Natural killer cell (primary cell): Measurements from ENCODE around the gene SH2D7. TPM values are rescaled to one million over a fixed set of nuclear protein-coding genes. Genes with fewer than 3 reads are reported as not detected.

Experiments
- ATAC-seq, 3 donors: fragments of 150-1000 bp in 2 of 3; fragments of 200-7000 bp in 1 of 3; cut with Tn5 transposase; 1 replicate in 1 of 3; 2 replicates in 2 of 3; pipeline ENCODE4 v1.10.0; 2021; ENCODE audit warnings: mild to moderate bottlenecking in 2 of 3, moderate library complexity in 2 of 3
- DNase-seq, 2 donors: peaks; one replicate each; pipeline versions ENCODE4 v3.0.0 to v3.0.0-alpha.2; 2013 to 2021; ENCODE audit warnings: mixed read lengths in 1 of 2
- H3K27ac ChIP-seq: one replicate; pipeline ENCODE4 v1.5.1; 2013; ENCODE audit warnings: mild to moderate bottlenecking, low read length
- H3K27me3 ChIP-seq: one replicate; pipeline ENCODE4 v1.6.1; 2013; ENCODE audit warnings: low read length; ENCODE audit not compliant: control insufficient read depth, insufficient read depth
- H3K36me3 ChIP-seq: one replicate; pipeline ENCODE4 v1.6.1; 2013; ENCODE audit warnings: low read length; ENCODE audit not compliant: control insufficient read depth, insufficient read depth
- H3K4me1 ChIP-seq: one replicate; pipeline ENCODE4 v1.6.1; 2013; ENCODE audit warnings: low read length; ENCODE audit not compliant: control insufficient read depth, insufficient read depth
- H3K4me3 ChIP-seq: one replicate; pipeline ENCODE4 v1.5.1; 2013; ENCODE audit warnings: low read length
- H3K9me3 ChIP-seq: one replicate; pipeline ENCODE4 v1.6.1; 2013; ENCODE audit warnings: low read length; ENCODE audit not compliant: control insufficient read depth, insufficient read depth
- H3K27ac Mint-ChIP-seq, 2 donors: one replicate each; pipeline ENCODE4 v1.8.0; 2022; ENCODE audit warnings: mild to moderate bottlenecking in 2 of 2, mixed read lengths in 2 of 2, moderate library complexity in 1 of 2
- H3K27me3 Mint-ChIP-seq, 2 donors: one replicate each; pipeline ENCODE4 v1.8.0; 2022; ENCODE audit warnings: low read depth in 2 of 2, mixed read lengths in 2 of 2
- H3K36me3 Mint-ChIP-seq: one replicate; pipeline ENCODE4 v1.8.0; 2022; ENCODE audit warnings: mixed read lengths
- H3K4me1 Mint-ChIP-seq, 2 donors: one replicate each; pipeline ENCODE4 v1.8.0; 2022; ENCODE audit warnings: mixed read lengths in 2 of 2
- H3K4me3 Mint-ChIP-seq: one replicate; pipeline ENCODE4 v1.8.0; 2022; ENCODE audit warnings: mild to moderate bottlenecking, moderate library complexity, mixed read lengths
- H3K9me3 Mint-ChIP-seq, 2 donors: one replicate each; pipeline ENCODE4 v1.8.0; 2022; ENCODE audit warnings: mixed read lengths in 2 of 2
- CTCF ChIP-seq: fragments of 200-600 bp; IDR thresholded peaks from one replicate; pipeline ENCODE4 v1.8.0; 2022; ENCODE audit warnings: antibody characterized with exemption
- WGBS: methylation state at CpG from one replicate; pipeline ENCODE4 v1.1.7; 2013; ENCODE audit warnings: missing lambda C conversion rate; ENCODE audit not compliant: insufficient coverage; 5-methylcytosine and 5-hydroxymethylcytosine counted together
- intact Hi-C: fragments of 100-400 bp; cut with micrococcal nuclease; formaldehyde crosslinking; loops from one replicate; pipeline ENCODE4 v1.14.2; 2022
- total RNA-seq, 4 donors: library from RNA; stranded (reverse); fragments of 120-200 nt in 1 of 4; gene quantifications; one replicate each; pipeline versions ENCODE4 v1.2.3 to v1.2.4, GENCODE V29; 2013 to 2022

The SH2D7 gene
- total RNA-seq, 3 donors from 2014 or later (not counting 1 experiment from before 2014, with no cell fraction given): not detected

- peak overlapping the region; percentile 71 for H3K4me3 Mint-ChIP-seq
- H3K36me3 ChIP-seq: no peaks in the 10 kb centered on the region
- H3K9me3 ChIP-seq: no peaks in the 10 kb centered on the region
- H3K27ac Mint-ChIP-seq: no peak overlapping the region
- peak overlapping the region; percentile 70 for H3K27ac ChIP-seq
- no peak overlapping the region for H3K4me3 ChIP-seq
- no peaks in the 10 kb centered on the region for H3K9me3 Mint-ChIP-seq
- H3K4me1 Mint-ChIP-seq: peaks cover 17 to 21% of the 10 kb centered on the region in 2 donors
- intact Hi-C loops: no loop called here
- peak in 2 of 3 donors; percentile 17 to 41 for ATAC-seq
- H3K4me1 ChIP-seq: peaks cover 52% of the 10 kb centered on the region
- no peaks in the 10 kb centered on the region for H3K27me3 ChIP-seq
- peak in 1 of 2 donors; percentile 73 for DNase-seq
- H3K36me3 Mint-ChIP-seq: no peaks in the 10 kb centered on the region
- no peaks in the 10 kb centered on the region for H3K27me3 Mint-ChIP-seq
- TF ChIP-seq CTCF: no peak
- WGBS: 48% methylated on average over 3 of the region's 4 CpGs
Observed at GRCh38 chr15:78070049-78070700, 22.2 kb upstream of the SH2D7 start.

GRCh38 chr15:78071383-78071782 lies 21.0 kb upstream of the SH2D7 start:
- H3K27ac ChIP-seq: no peak overlapping the region
- WGBS: 61% methylated on average over 2 of the region's 2 CpGs

GRCh38 chr15:78072080-78072892 lies 20.1 kb upstream of the SH2D7 start:
- Histone ChIP-seq H3K27me3 (no peaks in the 10 kb centered on the region), H3K36me3 (no peaks in the 10 kb centered on the region), H3K9me3 (no peaks in the 10 kb centered on the region), H3K4me3 (no peak overlapping the region), H3K27ac (no peak overlapping the region), H3K4me1 (peaks cover 55% of the 10 kb centered on the region)
- H3K4me1 Mint-ChIP-seq: peaks cover 31 to 39% of the 10 kb centered on the region in 2 donors
- peak in 1 of 2 donors; percentile 70 for DNase-seq
- intact Hi-C loops: no loop called here
- H3K9me3 Mint-ChIP-seq: no peaks in the 10 kb centered on the region
- no peaks in the 10 kb centered on the region for H3K27me3 Mint-ChIP-seq
- H3K36me3 Mint-ChIP-seq: no peaks in the 10 kb centered on the region
- ATAC-seq: no peak
- 60% methylated on average over 9 of the region's 9 CpGs for WGBS
- TF ChIP-seq CTCF: no peak
- no peak overlapping the region for H3K4me3 Mint-ChIP-seq
- H3K27ac Mint-ChIP-seq: peak overlapping the region; percentile 11 to 67

More at GRCh38 chr15:78071383-78071782, 21.0 kb upstream of the SH2D7 start:
- Mint-ChIP-seq H3K27me3 (no peaks in the 10 kb centered on the region), H3K27ac (no peak overlapping the region), H3K4me3 (no peak overlapping the region), H3K9me3 (no peaks in the 10 kb centered on the region), H3K36me3 (no peaks in the 10 kb centered on the region), H3K4me1 (peaks cover 26 to 32% of the 10 kb centered on the region in 2 donors)
- no peak for TF ChIP-seq CTCF
- ATAC-seq: no peak
- intact Hi-C loops: no loop called here
- Histone ChIP-seq H3K9me3 (no peaks in the 10 kb centered on the region), H3K4me1 (peaks cover 52% of the 10 kb centered on the region), H3K4me3 (no peak overlapping the region), H3K27me3 (no peaks in the 10 kb centered on the region), H3K36me3 (no peaks in the 10 kb centered on the region)
- peak in 1 of 2 donors; percentile 9 for DNase-seq
